Activated naive CD8-positive, alpha-beta T cell treated with anti-CD3 and anti-CD28 coated beads for 36 hours (primary cell): Measurements from ENCODE around the gene PALMD. TPM values are rescaled to one million over a fixed set of nuclear protein-coding genes. Genes with fewer than 3 reads are reported as not detected.

Experiments used
- DNase-seq: peaks from one replicate; pipeline ENCODE4 v3.0.0; 2021
- H3K27ac Mint-ChIP-seq: one replicate; pipeline ENCODE4 v1.8.0; 2022; ENCODE audit warnings: mild to moderate bottlenecking, moderate library complexity, mixed read lengths
- H3K27me3 Mint-ChIP-seq: one replicate; pipeline ENCODE4 v1.8.0; 2022; ENCODE audit warnings: mild to moderate bottlenecking, mixed read lengths
- H3K36me3 Mint-ChIP-seq: one replicate; pipeline ENCODE4 v1.8.0; 2021; ENCODE audit warnings: mild to moderate bottlenecking, mixed read lengths
- H3K4me1 Mint-ChIP-seq: one replicate; pipeline ENCODE4 v1.8.0; 2021; ENCODE audit warnings: mixed read lengths
- H3K4me3 Mint-ChIP-seq: one replicate; pipeline ENCODE4 v1.8.0; 2022; ENCODE audit warnings: mild to moderate bottlenecking, moderate library complexity, mixed read lengths
- H3K9me3 Mint-ChIP-seq: one replicate; pipeline ENCODE4 v1.8.0; 2022; ENCODE audit warnings: mixed read lengths
- total RNA-seq, 2 experiments: library from RNA; stranded (reverse); gene quantifications; one replicate each; pipeline ENCODE4 v1.2.3, GENCODE V29; 2021

The PALMD gene
- total RNA-seq, 2 experiments from 2014 or later, result not detected

DNA sequence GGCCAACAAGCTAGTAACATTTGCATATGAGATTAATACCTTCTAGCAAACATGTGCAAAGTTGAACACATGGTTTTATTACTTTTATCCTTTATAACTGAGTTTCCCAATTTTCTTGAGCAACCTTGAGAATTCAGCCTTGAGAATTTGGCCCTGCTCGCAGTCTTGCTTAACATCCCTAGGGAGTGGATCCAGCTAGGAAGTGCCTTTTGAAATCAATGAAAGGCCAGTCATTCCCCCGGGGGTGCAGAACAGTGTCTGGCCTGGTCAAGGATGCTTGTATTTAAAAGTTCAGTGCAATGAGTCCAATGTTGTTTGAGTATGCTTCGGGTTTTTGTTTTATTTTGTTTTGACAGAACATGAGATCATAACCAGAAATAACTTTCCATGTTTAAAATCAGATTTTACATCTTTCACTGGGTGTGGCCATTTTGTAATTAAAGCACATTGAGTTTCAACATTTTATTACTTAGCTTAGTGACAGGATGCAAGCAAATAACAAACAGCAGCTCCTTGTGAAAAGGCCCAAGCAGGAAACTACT, 16.7 kb downstream of the PALMD start:
- Mint-ChIP-seq H3K27me3 (peaks cover 9% of the 10 kb centered on the region), H3K27ac (no peak overlapping the region), H3K36me3 (no peaks in the 10 kb centered on the region), H3K4me1 (no peaks in the 10 kb centered on the region), H3K4me3 (no peak overlapping the region), H3K9me3 (no peaks in the 10 kb centered on the region)
- no peak for DNase-seq

GRCh38 chr1:99663501-99663900, 17.6 kb downstream of the PALMD start:
- Mint-ChIP-seq H3K4me1 (no peaks in the 10 kb centered on the region), H3K4me3 (no peak overlapping the region), H3K27me3 (peaks cover 13% of the 10 kb centered on the region), H3K27ac (no peak overlapping the region), H3K36me3 (no peaks in the 10 kb centered on the region), H3K9me3 (no peaks in the 10 kb centered on the region)
- no peak for DNase-seq

GRCh38 chr1:99665212-99665611, 19.3 kb downstream of the PALMD start:
- Mint-ChIP-seq H3K9me3 (no peaks in the 10 kb centered on the region), H3K4me3 (no peak overlapping the region), H3K4me1 (no peaks in the 10 kb centered on the region), H3K27me3 (peaks cover 12% of the 10 kb centered on the region), H3K36me3 (no peaks in the 10 kb centered on the region), H3K27ac (no peak overlapping the region)
- no peak for DNase-seq

GRCh38 chr1:99669376-99669775, 23.5 kb downstream of the PALMD start:
- Mint-ChIP-seq H3K36me3 (no peaks in the 10 kb centered on the region), H3K4me1 (no peaks in the 10 kb centered on the region), H3K27ac (no peak overlapping the region), H3K4me3 (no peak overlapping the region), H3K9me3 (no peaks in the 10 kb centered on the region), H3K27me3 (peaks cover 18% of the 10 kb centered on the region)
- DNase-seq, result no peak

- H3K9me3 Mint-ChIP-seq, result no peaks in the 10 kb centered on the region
- H3K4me1 Mint-ChIP-seq, result no peaks in the 10 kb centered on the region
- no peaks in the 10 kb centered on the region for H3K36me3 Mint-ChIP-seq
- no peak overlapping the region for H3K27ac Mint-ChIP-seq
- no peak overlapping the region for H3K4me3 Mint-ChIP-seq
- peaks cover 18% of the 10 kb centered on the region for H3K27me3 Mint-ChIP-seq
- DNase-seq, result no peak
These were observed 23.9 kb downstream of the PALMD start for GRCh38 chr1:99669821-99670220.

GRCh38 chr1:99670583-99670982, 24.7 kb downstream of the PALMD start:
- no peak for DNase-seq
- Mint-ChIP-seq H3K27me3 (peaks cover 18% of the 10 kb centered on the region), H3K4me3 (no peak overlapping the region), H3K36me3 (no peaks in the 10 kb centered on the region), H3K27ac (no peak overlapping the region), H3K9me3 (no peaks in the 10 kb centered on the region), H3K4me1 (no peaks in the 10 kb centered on the region)

DNA sequence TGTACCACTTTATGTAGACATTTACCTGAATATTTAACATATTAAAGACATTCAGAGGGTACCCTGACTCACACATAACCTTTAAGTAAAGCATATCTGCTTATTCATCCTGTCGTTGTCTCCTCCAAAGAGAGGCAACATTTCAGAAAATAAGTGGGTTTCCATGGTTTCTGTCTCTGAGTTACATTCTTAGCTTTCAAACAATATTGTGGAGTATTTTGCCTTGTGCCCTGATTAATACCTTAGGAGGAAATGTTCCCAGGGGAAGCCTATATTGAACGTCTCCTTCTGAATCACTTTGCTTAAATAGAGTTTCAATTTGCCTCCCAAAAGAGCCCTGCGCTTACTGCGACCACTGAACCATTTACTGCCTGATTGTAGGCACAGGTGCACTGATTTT, 26.1 kb downstream of the PALMD start:
- Mint-ChIP-seq H3K36me3 (no peaks in the 10 kb centered on the region), H3K27ac (no peak overlapping the region), H3K4me3 (no peak overlapping the region), H3K9me3 (no peaks in the 10 kb centered on the region), H3K4me1 (no peaks in the 10 kb centered on the region), H3K27me3 (peaks cover 17% of the 10 kb centered on the region)
- DNase-seq, result no peak

DNA sequence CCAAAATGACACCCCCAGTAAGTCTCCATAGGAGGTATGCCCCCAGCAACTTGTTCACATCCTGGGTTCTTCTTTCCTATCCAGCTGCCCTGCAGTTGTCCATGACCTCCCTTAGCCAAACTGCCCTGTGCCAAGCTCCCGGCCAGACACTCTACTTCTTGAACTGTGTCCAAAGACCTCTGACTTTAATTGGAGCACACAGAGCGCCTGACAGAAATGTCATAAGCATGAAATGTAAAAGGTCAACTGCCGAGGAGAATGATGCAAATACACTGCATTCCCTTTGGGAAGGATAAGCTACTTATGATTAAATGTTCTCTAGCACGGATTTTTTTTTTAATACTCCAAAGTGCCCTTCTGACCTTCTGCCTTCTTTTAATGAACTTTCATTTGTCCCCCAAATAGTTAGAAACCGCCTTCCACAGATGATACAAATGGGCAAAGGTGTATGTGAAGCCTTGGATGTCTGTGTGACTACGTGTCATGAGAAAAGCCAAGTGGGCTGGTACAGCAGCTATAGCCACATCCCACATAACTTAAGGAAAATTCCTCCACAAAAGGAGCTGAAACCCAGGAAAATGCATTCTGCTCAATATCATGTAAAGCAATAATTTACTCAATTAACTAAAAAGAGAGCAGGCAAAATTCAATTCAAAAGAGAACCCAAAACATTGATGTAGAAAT, 26.8 kb downstream of the PALMD start:
- Mint-ChIP-seq H3K4me3 (no peak overlapping the region), H3K9me3 (no peaks in the 10 kb centered on the region), H3K27ac (no peak overlapping the region), H3K27me3 (peaks cover 20% of the 10 kb centered on the region), H3K36me3 (no peaks in the 10 kb centered on the region), H3K4me1 (no peaks in the 10 kb centered on the region)
- no peak for DNase-seq

DNA sequence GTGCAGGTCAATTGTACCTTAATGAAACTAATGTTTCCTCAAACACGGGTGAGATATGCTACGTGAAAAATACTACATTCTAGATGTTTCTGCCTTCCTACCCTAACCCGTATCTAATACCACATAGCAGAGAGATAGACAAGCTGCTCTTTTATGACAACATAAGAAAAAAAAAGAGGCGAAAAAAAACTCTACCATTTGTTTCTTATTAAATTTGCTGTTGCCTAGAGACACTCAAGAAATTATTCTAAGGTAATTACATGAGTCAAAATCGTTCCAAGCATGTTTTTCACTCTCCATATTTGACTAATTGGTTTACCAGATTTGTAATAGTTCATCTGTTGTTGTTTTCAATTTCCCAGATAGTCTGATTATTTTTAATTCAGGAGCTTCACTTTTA, 27.4 kb downstream of the PALMD start:
- Mint-ChIP-seq H3K36me3 (no peaks in the 10 kb centered on the region), H3K27me3 (peaks cover 18% of the 10 kb centered on the region), H3K9me3 (no peaks in the 10 kb centered on the region), H3K4me3 (no peak overlapping the region), H3K27ac (no peak overlapping the region), H3K4me1 (no peaks in the 10 kb centered on the region)
- no peak for DNase-seq

GRCh38 chr1:99674115-99675064, 28.5 kb downstream of the PALMD start:
- DNase-seq, result no peak
- no peaks in the 10 kb centered on the region for H3K4me1 Mint-ChIP-seq
- no peaks in the 10 kb centered on the region for H3K9me3 Mint-ChIP-seq
- no peak overlapping the region for H3K4me3 Mint-ChIP-seq
- no peaks in the 10 kb centered on the region for H3K36me3 Mint-ChIP-seq
- no peak overlapping the region for H3K27ac Mint-ChIP-seq
- H3K27me3 Mint-ChIP-seq, result peaks cover 15% of the 10 kb centered on the region

GRCh38 chr1:99675292-99675691, 29.4 kb downstream of the PALMD start:
- no peaks in the 10 kb centered on the region for H3K4me1 Mint-ChIP-seq

GRCh38 chr1:99675994-99676393, 30.1 kb downstream of the PALMD start:
- no peaks in the 10 kb centered on the region for H3K36me3 Mint-ChIP-seq
- DNase-seq, result no peak
- no peak overlapping the region for H3K4me3 Mint-ChIP-seq
- H3K27ac Mint-ChIP-seq, result no peak overlapping the region
- H3K27me3 Mint-ChIP-seq, result peaks cover 15% of the 10 kb centered on the region
- no peaks in the 10 kb centered on the region for H3K4me1 Mint-ChIP-seq
- H3K9me3 Mint-ChIP-seq, result no peaks in the 10 kb centered on the region

More at GRCh38 chr1:99675292-99675691, 29.4 kb downstream of the PALMD start:
- H3K27ac Mint-ChIP-seq, result no peak overlapping the region
- no peak overlapping the region for H3K4me3 Mint-ChIP-seq
- H3K9me3 Mint-ChIP-seq, result no peaks in the 10 kb centered on the region
- no peaks in the 10 kb centered on the region for H3K36me3 Mint-ChIP-seq
- DNase-seq, result no peak
- H3K27me3 Mint-ChIP-seq, result peaks cover 15% of the 10 kb centered on the region

DNA sequence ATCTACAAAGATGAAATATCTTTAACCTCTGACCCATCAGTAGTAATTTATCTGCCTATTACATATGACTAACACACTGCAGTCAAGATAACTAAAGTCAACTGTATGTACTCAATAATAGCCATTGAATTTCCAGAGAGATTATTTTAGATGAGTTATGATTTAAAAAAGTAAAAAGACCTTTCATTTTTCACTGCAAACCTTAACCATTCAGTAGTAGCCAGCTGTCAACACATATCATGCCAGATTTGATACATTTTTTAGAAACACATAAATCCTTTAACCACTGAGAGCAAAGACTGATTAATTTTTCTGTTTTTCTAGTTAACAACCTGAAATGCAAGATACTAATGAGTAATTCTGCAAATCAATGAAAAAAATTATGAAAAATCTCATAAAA, 31.0 kb downstream of the PALMD start:
- H3K27me3 Mint-ChIP-seq, result peaks cover 15% of the 10 kb centered on the region
- no peaks in the 10 kb centered on the region for H3K9me3 Mint-ChIP-seq
- no peaks in the 10 kb centered on the region for H3K4me1 Mint-ChIP-seq
- no peak overlapping the region for H3K4me3 Mint-ChIP-seq
- H3K27ac Mint-ChIP-seq, result no peak overlapping the region
- H3K36me3 Mint-ChIP-seq, result no peaks in the 10 kb centered on the region
- DNase-seq, result no peak

DNA sequence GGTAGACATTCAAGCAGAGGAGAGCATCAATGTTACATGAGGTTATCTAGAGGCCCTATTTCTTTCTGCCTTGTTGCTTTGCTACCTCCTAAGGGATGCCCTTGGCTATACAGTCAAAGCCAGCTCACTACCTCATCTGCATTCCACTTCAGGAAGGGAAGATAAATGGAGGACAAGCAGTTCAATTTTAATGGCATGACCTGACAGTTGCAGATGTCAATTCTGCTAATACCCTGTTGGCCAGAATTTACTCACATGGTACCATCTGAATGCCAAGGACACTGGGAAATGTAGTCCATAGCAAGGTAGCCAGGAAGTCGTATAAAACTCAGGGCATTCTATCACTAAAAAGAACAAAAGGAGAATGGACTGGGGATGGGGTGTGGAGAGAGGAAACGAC, 31.5 kb downstream of the PALMD start:
- no peak overlapping the region for H3K27ac Mint-ChIP-seq
- no peak overlapping the region for H3K4me3 Mint-ChIP-seq
- peaks cover 10% of the 10 kb centered on the region for H3K27me3 Mint-ChIP-seq
- no peaks in the 10 kb centered on the region for H3K36me3 Mint-ChIP-seq
- H3K9me3 Mint-ChIP-seq, result no peaks in the 10 kb centered on the region
- H3K4me1 Mint-ChIP-seq, result no peaks in the 10 kb centered on the region
- no peak for DNase-seq

- no peak overlapping the region for H3K27ac Mint-ChIP-seq
- no peak overlapping the region for H3K4me3 Mint-ChIP-seq
- H3K36me3 Mint-ChIP-seq, result no peaks in the 10 kb centered on the region
- DNase-seq, result no peak
- H3K4me1 Mint-ChIP-seq, result no peaks in the 10 kb centered on the region
- peaks cover 8% of the 10 kb centered on the region for H3K27me3 Mint-ChIP-seq
- H3K9me3 Mint-ChIP-seq, result no peaks in the 10 kb centered on the region
These were observed 34.4 kb downstream of the PALMD start for GRCh38 chr1:99680270-99680669.
